MM.1S (cell line): ENCODE data around the gene NET1.

Experiments
- DNase-seq: peaks from one replicate; pipeline ENCODE4 v3.0.0-alpha.2; 2015
- H2AFZ ChIP-seq: fragments of 300-600 bp; sonication (generic); 2 replicates; pipeline ENCODE4 v1.6.0; 2016; ENCODE audit warnings: antibody characterized with exemption, low read length
- H3F3A ChIP-seq: fragments of 300-600 bp; sonication (generic); 2 replicates; pipeline ENCODE4 v1.6.1; 2016; ENCODE audit warnings: mild to moderate bottlenecking, antibody characterized with exemption, low read length, moderate library complexity, mixed read lengths; ENCODE audit not compliant: insufficient read depth
- H3K27ac ChIP-seq: fragments of 300-600 bp; sonication (generic); 2 replicates; pipeline ENCODE4 v1.5.1; 2016; ENCODE audit warnings: mild to moderate bottlenecking, low read length
- H3K27me3 ChIP-seq: fragments of 300-600 bp; sonication (generic); replicated peaks from 2 replicates; pipeline ENCODE4 v1.6.0; 2016; ENCODE audit warnings: low read length; ENCODE audit not compliant: insufficient read depth
- H3K36me3 ChIP-seq: fragments of 300-600 bp; sonication (generic); replicated peaks from 2 replicates; pipeline ENCODE4 v1.6.1; 2016; ENCODE audit warnings: mild to moderate bottlenecking, low read length, mixed read lengths; ENCODE audit not compliant: insufficient read depth
- H3K4me1 ChIP-seq: fragments of 300-600 bp; sonication (generic); 2 replicates; pipeline ENCODE4 v1.6.1; 2016; ENCODE audit warnings: low read length, mixed read lengths
- H3K4me2 ChIP-seq: fragments of 300-600 bp; sonication (generic); 2 replicates; pipeline ENCODE4 v1.6.0; 2016; ENCODE audit warnings: low read depth, low read length
- H3K4me3 ChIP-seq: fragments of 300-600 bp; sonication (generic); 2 replicates; pipeline ENCODE4 v1.5.1; 2016; ENCODE audit warnings: low read length, mixed read lengths
- H3K79me2 ChIP-seq: fragments of 300-600 bp; sonication (generic); 2 replicates; pipeline ENCODE4 v1.6.1; 2016; ENCODE audit warnings: mixed run types, low read length, mixed read lengths
- H3K9ac ChIP-seq: fragments of 300-600 bp; sonication (generic); 2 replicates; pipeline ENCODE4 v1.6.1; 2016; ENCODE audit warnings: low read length, mixed read lengths
- H3K9me2 ChIP-seq: fragments of 300-600 bp; sonication (generic); replicated peaks from 2 replicates; pipeline ENCODE4 v1.6.1; 2016; ENCODE audit warnings: mild to moderate bottlenecking, low read length, mixed read lengths; ENCODE audit not compliant: insufficient read depth
- H3K9me3 ChIP-seq: fragments of 300-600 bp; sonication (generic); replicated peaks from 2 replicates; pipeline ENCODE4 v1.6.1; 2016; ENCODE audit warnings: mild to moderate bottlenecking, low read length, mixed read lengths; ENCODE audit not compliant: insufficient read depth
- H4K20me1 ChIP-seq: fragments of 300-600 bp; sonication (generic); 2 replicates; pipeline ENCODE4 v1.6.1; 2016; ENCODE audit warnings: mild to moderate bottlenecking, low read length, moderate library complexity, mixed read lengths; ENCODE audit not compliant: insufficient read depth
- EZH2 ChIP-seq: fragments of 300-600 bp; sonication (generic); optimal IDR thresholded peaks from 2 replicates; pipeline ENCODE3; 2017; ENCODE audit warnings: low read depth, mild to moderate bottlenecking, antibody characterized with exemption, low read length, mixed read lengths
- EZH2phosphoT487 ChIP-seq: fragments of 300-600 bp; sonication (generic); IDR thresholded peaks from 2 replicates; pipeline ENCODE4 v1.6.1; 2018; ENCODE audit warnings: antibody characterized with exemption, low read length
- TF ChIP-seq, protein P1 (sequence below): fragments of 300-600 bp; sonication (generic); IDR thresholded peaks from 2 replicates; pipeline ENCODE4 v1.5.1; 2016; ENCODE audit warnings: antibody characterized with exemption, low read length, mixed read lengths

Gene NET1

DNA sequence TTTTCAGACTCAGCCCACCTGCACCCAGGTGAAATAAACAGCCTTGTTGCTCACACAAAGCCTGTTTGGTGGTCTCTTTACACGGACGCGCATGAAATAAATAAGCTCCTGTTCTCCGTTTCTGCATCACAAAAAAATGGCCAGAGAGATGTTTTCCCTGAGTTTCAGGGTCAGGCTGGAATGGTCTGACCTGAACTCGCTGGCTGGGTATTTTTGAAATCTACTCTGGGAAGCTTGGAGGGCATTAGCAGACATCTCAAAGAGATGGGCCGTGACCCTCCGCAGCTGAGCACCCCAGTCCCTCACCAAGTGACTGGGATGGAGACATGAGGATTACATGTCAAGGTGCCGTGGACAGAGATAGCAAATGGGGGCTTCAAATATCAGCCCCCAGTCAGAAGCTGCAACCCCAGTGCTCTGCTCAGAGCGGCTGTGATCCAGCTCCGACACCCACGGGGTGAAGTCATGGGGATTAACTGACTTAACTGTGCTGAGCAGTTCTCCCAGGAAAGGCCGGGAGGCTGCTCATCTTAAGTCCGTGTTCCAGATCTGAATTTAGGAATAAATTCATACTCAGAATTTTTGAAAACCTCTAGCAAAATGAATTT, 64.7 kb downstream of the NET1 start:
- no peak overlapping the region for H3K27ac ChIP-seq
- TF ChIP-seq EZH2phosphoT487 (no peak), EZH2 (no peak)
- TF ChIP-seq, protein P1, sequence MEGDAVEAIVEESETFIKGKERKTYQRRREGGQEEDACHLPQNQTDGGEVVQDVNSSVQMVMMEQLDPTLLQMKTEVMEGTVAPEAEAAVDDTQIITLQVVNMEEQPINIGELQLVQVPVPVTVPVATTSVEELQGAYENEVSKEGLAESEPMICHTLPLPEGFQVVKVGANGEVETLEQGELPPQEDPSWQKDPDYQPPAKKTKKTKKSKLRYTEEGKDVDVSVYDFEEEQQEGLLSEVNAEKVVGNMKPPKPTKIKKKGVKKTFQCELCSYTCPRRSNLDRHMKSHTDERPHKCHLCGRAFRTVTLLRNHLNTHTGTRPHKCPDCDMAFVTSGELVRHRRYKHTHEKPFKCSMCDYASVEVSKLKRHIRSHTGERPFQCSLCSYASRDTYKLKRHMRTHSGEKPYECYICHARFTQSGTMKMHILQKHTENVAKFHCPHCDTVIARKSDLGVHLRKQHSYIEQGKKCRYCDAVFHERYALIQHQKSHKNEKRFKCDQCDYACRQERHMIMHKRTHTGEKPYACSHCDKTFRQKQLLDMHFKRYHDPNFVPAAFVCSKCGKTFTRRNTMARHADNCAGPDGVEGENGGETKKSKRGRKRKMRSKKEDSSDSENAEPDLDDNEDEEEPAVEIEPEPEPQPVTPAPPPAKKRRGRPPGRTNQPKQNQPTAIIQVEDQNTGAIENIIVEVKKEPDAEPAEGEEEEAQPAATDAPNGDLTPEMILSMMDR = no peak
- H3K36me3 ChIP-seq = no peaks in the 10 kb centered on the region
- no peaks in the 10 kb centered on the region for H3K9me2 ChIP-seq
- H3F3A ChIP-seq = no peaks in the 10 kb centered on the region
- no peaks in the 10 kb centered on the region for H3K4me1 ChIP-seq
- H3K4me2 ChIP-seq = no peak overlapping the region
- no peaks in the 10 kb centered on the region for H3K79me2 ChIP-seq
- H2AFZ ChIP-seq = no peak overlapping the region
- no peak overlapping the region for H3K9ac ChIP-seq
- no peak overlapping the region for H3K4me3 ChIP-seq
- H4K20me1 ChIP-seq = no peaks in the 10 kb centered on the region
- H3K9me3 ChIP-seq = no peaks in the 10 kb centered on the region
- no peak for DNase-seq
- H3K27me3 ChIP-seq = no peaks in the 10 kb centered on the region

DNA sequence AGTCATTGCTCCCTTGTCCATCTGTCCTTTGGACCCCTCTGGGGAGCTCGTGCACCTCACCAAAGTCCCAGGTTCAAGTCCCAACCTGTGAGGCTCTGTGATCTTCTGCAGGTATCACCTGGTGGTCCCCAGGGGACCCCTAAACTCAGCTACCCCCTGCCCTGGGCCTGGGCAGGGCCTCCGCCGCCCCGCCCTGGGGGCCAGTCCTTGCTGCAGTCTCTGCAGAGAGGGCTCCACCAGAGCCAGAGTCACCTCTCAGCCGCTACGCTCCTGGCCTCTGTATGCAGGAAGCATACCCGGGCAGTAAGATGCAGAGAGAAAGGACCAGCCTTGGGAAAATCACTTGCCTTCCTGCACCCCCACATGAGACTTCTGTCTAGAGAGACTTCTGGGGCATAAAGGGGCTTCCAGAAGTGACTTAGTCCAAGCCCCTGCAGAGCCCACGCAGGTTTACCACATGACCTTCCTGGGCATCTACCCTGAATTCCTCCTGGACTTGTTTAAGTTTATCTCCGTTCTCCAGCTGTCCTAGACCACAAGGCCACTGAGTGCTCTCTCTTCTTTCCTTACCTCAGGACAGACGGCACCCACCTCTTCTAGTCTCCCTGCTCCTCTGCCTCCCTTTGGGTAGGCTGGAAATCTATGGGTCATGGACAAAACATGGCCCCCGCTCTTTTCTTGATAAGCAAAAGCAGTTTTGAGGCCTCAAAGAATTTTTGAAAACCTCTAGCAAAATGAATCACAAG, 65.8 kb downstream of the NET1 start:
- no peaks in the 10 kb centered on the region for H3K79me2 ChIP-seq
- no peak overlapping the region for H3K9ac ChIP-seq
- H3F3A ChIP-seq = no peaks in the 10 kb centered on the region
- no peaks in the 10 kb centered on the region for H3K27me3 ChIP-seq
- no peak overlapping the region for H2AFZ ChIP-seq
- DNase-seq = no peak
- H4K20me1 ChIP-seq = no peaks in the 10 kb centered on the region
- TF ChIP-seq EZH2phosphoT487 (no peak), EZH2 (no peak)
- TF ChIP-seq, protein P1 = no peak
- H3K4me3 ChIP-seq = no peak overlapping the region
- no peaks in the 10 kb centered on the region for H3K4me1 ChIP-seq
- H3K4me2 ChIP-seq = no peak overlapping the region
- H3K27ac ChIP-seq = no peak overlapping the region
- no peaks in the 10 kb centered on the region for H3K9me2 ChIP-seq
- H3K9me3 ChIP-seq = no peaks in the 10 kb centered on the region
- no peaks in the 10 kb centered on the region for H3K36me3 ChIP-seq

DNA sequence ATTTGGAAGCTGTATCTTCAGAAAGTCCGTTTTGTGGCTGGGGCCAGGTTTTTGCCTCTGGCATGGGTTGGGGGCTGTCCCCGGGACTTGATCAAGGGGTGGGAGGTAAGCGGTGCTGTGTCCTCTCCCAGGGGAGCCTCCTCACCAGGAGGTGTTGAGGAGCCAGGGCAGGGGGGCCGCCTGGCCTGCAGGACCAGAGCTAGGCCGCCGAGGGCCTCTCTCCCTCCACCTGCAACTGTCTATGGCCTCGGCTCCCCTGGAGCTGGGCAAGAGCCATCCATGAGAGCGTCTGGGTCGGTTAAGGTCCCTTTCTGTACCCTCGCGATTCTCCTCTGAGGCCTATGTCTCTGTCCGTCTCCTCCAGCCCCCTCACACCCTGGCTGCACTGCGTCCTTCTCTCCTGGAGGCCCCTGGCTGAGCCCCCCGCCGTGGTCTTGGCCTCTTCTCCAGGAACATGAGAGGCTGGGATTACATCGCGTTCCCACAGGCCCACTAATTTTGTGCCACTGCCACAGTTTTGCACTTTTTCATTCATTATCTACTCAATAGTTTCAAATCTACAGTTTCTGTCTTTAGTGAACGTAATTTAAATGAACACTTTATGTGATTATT, 66.4 kb downstream of the NET1 start:
- Histone ChIP-seq H4K20me1 (no peaks in the 10 kb centered on the region), H2AFZ (no peak overlapping the region), H3K27me3 (no peaks in the 10 kb centered on the region), H3K9me2 (no peaks in the 10 kb centered on the region), H3F3A (no peaks in the 10 kb centered on the region), H3K27ac (no peak overlapping the region), H3K4me1 (no peaks in the 10 kb centered on the region), H3K4me3 (no peak overlapping the region), H3K36me3 (no peaks in the 10 kb centered on the region), H3K4me2 (no peak overlapping the region), H3K79me2 (no peaks in the 10 kb centered on the region), H3K9ac (no peak overlapping the region), H3K9me3 (no peaks in the 10 kb centered on the region)
- DNase-seq = no peak
- TF ChIP-seq EZH2phosphoT487 (no peak), EZH2 (no peak)
- TF ChIP-seq, protein P1 = no peak
